ENCODE data around the gene PTPRG.

DNA sequence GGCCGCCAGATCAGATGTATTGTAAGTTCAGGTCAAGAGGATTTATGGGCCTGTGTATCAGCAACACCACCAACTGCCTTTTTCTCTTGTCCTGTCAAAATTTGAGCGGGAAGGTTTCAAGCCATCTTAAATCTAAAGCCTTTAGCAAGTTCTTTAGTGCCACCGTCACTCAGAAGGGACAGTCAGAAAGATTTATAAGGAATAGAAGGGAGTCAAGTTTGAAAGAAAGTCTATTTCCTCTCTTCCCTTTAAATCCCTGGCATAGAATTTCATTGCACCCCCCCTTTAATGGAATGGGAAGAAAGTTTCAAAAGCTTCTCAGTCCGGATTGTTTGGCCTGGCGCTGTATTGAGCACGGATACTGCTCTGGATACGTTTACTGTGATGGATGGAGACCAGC lies 452.6 kb downstream of the PTPRG start:
- TF ChIP-seq, protein P1, sequence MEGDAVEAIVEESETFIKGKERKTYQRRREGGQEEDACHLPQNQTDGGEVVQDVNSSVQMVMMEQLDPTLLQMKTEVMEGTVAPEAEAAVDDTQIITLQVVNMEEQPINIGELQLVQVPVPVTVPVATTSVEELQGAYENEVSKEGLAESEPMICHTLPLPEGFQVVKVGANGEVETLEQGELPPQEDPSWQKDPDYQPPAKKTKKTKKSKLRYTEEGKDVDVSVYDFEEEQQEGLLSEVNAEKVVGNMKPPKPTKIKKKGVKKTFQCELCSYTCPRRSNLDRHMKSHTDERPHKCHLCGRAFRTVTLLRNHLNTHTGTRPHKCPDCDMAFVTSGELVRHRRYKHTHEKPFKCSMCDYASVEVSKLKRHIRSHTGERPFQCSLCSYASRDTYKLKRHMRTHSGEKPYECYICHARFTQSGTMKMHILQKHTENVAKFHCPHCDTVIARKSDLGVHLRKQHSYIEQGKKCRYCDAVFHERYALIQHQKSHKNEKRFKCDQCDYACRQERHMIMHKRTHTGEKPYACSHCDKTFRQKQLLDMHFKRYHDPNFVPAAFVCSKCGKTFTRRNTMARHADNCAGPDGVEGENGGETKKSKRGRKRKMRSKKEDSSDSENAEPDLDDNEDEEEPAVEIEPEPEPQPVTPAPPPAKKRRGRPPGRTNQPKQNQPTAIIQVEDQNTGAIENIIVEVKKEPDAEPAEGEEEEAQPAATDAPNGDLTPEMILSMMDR (IDR thresholded peaks at IDR 0.05), result no peak
- no peak for TF ChIP-seq POLR2A (IDR thresholded peaks at IDR 0.05)
